Fibroblast of the aortic adventitia (primary cell): Measurements from ENCODE around the gene PBOV1. TPM values are rescaled to one million over a fixed set of nuclear protein-coding genes. Genes with fewer than 3 reads are reported as not detected.

Experiments
- DNase-seq: peaks from one replicate; pipeline ENCODE4 v3.0.0-alpha.2; 2010; ENCODE audit warnings: low read depth
- H3K4me3 ChIP-seq: 2 replicates; pipeline ENCODE4 v1.5.1; 2011; ENCODE audit warnings: low read depth, mild to moderate bottlenecking, control low read depth, low read length, moderate library complexity
- total RNA-seq: library from RNA; depleted of rRNA; stranded (reverse); fragments of >200 nt; gene quantifications from 2 replicates; pipeline ENCODE4 v1.2.3, GENCODE V29; 2012; ENCODE audit warnings: low replicate concordance
- TF ChIP-seq, protein P1 (sequence below): IDR thresholded peaks from 2 replicates; pipeline ENCODE4 v1.5.1; 2011; ENCODE audit warnings: mild to moderate bottlenecking, low read length, control low read depth, inconsistent platforms; ENCODE audit not compliant: insufficient read depth

Gene PBOV1
- total RNA-seq, 1 donor = not detected

- TF ChIP-seq, protein P1, sequence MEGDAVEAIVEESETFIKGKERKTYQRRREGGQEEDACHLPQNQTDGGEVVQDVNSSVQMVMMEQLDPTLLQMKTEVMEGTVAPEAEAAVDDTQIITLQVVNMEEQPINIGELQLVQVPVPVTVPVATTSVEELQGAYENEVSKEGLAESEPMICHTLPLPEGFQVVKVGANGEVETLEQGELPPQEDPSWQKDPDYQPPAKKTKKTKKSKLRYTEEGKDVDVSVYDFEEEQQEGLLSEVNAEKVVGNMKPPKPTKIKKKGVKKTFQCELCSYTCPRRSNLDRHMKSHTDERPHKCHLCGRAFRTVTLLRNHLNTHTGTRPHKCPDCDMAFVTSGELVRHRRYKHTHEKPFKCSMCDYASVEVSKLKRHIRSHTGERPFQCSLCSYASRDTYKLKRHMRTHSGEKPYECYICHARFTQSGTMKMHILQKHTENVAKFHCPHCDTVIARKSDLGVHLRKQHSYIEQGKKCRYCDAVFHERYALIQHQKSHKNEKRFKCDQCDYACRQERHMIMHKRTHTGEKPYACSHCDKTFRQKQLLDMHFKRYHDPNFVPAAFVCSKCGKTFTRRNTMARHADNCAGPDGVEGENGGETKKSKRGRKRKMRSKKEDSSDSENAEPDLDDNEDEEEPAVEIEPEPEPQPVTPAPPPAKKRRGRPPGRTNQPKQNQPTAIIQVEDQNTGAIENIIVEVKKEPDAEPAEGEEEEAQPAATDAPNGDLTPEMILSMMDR = no peak
- DNase-seq = no peak
- no peak overlapping the region for H3K4me3 ChIP-seq
Observed at GRCh38 chr6:138211601-138212000, 6.7 kb downstream of the PBOV1 start.

- DNase-seq = no peak
- no peak overlapping the region for H3K4me3 ChIP-seq
- TF ChIP-seq, protein P1 = no peak
Observed at GRCh38 chr6:138211048-138211581, 7.2 kb downstream of the PBOV1 start.

DNA sequence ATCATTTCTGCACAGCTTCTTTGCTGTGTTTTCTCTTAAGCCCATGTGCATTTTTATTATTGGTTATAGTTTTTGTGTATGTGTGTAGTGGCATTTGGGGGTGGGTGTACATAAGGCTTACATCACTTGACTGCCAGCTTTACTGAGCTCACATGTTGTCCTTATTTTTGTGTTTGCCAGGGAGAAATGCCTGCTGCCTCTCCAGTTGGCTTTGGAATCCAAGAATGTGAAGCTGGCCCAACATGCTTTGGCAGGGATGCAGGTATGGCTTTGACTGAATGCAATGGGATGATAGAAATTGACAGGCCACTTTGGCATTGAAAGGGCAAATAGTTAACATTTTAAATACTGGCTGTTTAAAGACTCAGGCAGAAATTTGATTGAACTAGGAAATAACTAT lies 11.4 kb downstream of the PBOV1 start:
- TF ChIP-seq, protein P1 = no peak
- no peak for DNase-seq

DNA sequence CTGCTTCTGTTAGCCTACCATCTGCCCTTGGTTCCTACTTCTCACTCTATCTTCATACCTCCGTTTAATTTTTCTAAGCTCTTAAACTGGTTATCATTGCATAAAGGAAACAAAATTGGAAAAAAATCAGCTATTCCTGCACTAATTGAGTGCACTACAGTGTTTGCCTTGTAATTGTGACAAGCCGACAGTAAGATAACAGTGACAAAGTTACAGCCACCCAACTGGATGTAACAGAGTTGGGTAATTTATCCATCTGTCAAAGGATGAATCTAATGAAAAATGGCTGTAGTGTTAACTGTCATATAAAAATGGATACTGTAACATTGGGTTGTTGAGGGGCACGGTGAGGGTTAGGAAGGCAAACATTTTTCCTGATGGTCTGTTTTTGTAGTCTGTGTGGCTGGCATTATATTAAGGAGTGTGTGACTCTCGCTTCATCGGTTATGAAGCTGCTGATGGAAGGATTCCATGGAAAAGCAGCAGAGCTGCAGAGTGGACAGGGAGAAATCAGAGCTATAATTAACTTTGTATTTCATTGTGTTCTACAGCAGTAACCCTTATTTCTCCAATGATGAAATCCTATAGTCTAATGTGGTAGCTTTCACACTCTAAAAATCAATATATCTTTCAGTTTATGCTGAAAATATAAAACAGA lies 12.7 kb downstream of the PBOV1 start:
- no peak for DNase-seq
- TF ChIP-seq, protein P1 = no peak
- no peak overlapping the region for H3K4me3 ChIP-seq

More for the DNA sequence above, 11.4 kb downstream of the PBOV1 start:
- no peak overlapping the region for H3K4me3 ChIP-seq

GRCh38 chr6:138204792-138205384 lies 13.4 kb downstream of the PBOV1 start:
- DNase-seq = no peak

DNA sequence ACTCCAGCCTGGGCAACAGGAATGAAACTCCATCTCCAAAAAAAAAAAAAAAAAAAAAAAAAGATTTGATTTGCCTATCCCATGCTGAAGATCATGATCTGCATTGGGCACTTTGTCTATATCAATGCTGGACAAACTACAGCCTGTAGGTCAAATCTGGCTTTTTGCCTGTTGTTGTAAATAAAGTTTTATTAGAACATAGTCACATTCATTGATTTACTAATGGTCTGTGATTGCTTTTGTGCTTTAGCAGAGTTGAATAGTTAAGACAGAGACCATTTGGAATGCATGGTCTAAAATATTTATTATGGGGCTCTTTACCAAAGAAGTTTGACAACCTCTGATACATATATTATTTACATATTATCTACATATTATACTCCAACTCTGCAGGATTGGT lies 14.0 kb downstream of the PBOV1 start:
- H3K4me3 ChIP-seq = no peak overlapping the region
- no peak for DNase-seq
- TF ChIP-seq, protein P1 = no peak

More at GRCh38 chr6:138204792-138205384, 13.4 kb downstream of the PBOV1 start:
- TF ChIP-seq, protein P1 = no peak
- H3K4me3 ChIP-seq = no peak overlapping the region

DNA sequence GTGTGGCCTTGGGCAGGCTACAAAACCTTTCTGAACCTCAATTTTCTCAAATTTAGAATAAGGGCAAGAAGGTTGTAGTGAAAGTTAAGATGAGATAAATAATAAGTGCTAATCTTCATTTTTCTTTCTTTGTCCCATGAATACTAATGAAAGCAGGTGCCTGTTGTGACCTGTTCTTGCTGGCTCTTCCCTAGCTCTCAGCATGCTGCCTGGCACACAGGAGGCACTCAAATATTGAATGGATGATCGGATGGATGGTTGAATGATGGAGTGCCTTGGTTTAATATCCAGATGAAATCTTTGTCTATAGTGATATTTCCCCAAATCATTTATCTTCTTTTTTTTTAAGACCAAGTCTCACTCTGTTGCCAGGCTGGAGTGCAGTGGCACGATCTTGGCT lies 15.0 kb downstream of the PBOV1 start:
- TF ChIP-seq, protein P1 = no peak
- DNase-seq = no peak
- H3K4me3 ChIP-seq = no peak overlapping the region
